Measurements from ENCODE around the gene DMD. TPM values are rescaled to one million over a fixed set of nuclear protein-coding genes. Genes with fewer than 3 reads are reported as not detected.

Gene DMD
- total and polyA plus RNA-seq, 2 of the 8 experiments (the other 6 are each of a cell fraction or from before 2014, with no cell fraction given) = 4.8 to 7.4 TPM

DNA sequence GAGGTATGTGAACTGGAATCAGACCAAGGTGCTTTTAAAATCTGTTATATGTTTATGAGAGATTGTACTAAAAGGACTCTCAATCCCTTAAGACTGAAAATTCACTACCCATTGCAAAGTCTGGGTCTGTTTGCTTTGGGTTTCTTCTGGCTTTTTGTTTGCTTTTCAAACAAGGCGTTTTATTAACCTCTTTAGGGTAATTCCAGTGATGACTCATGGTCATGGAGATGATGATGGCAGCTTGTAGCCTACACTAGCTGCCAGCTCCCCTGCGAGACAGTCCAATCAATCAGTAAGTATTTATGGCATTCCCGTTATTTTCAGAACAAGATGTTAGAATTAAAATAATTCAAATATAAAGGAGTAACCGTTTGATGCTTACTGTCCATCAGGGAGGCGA, 1495.7 kb downstream of the DMD start (continued):
- no peak for TF ChIP-seq CHD7 (IDR thresholded peaks at IDR 0.05; ENCODE audit: insufficient replicate concordance, low read length)
- TF ChIP-seq, protein P1, sequence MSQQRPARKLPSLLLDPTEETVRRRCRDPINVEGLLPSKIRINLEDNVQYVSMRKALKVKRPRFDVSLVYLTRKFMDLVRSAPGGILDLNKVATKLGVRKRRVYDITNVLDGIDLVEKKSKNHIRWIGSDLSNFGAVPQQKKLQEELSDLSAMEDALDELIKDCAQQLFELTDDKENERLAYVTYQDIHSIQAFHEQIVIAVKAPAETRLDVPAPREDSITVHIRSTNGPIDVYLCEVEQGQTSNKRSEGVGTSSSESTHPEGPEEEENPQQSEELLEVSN (IDR thresholded peaks at IDR 0.05) = no peak
- no peak for TF ChIP-seq EGR1 (IDR thresholded peaks at IDR 0.05; ENCODE audit: borderline replicate concordance, low read depth, low read length)
- TF ChIP-seq SAP30 (IDR thresholded peaks at IDR 0.05; ENCODE audit: insufficient read depth, insufficient replicate concordance, low read length) = no peak

Measured in H1 (cell line).